Measurements from ENCODE around the gene CIDEC. TPM values are rescaled to one million over a fixed set of nuclear protein-coding genes. Genes with fewer than 3 reads are reported as not detected.

Gene CIDEC
- total and polyA plus RNA-seq, 9 of the 15 experiments (the other 6 are each of a cell fraction or from before 2014, with no cell fraction given): not detected

DNA sequence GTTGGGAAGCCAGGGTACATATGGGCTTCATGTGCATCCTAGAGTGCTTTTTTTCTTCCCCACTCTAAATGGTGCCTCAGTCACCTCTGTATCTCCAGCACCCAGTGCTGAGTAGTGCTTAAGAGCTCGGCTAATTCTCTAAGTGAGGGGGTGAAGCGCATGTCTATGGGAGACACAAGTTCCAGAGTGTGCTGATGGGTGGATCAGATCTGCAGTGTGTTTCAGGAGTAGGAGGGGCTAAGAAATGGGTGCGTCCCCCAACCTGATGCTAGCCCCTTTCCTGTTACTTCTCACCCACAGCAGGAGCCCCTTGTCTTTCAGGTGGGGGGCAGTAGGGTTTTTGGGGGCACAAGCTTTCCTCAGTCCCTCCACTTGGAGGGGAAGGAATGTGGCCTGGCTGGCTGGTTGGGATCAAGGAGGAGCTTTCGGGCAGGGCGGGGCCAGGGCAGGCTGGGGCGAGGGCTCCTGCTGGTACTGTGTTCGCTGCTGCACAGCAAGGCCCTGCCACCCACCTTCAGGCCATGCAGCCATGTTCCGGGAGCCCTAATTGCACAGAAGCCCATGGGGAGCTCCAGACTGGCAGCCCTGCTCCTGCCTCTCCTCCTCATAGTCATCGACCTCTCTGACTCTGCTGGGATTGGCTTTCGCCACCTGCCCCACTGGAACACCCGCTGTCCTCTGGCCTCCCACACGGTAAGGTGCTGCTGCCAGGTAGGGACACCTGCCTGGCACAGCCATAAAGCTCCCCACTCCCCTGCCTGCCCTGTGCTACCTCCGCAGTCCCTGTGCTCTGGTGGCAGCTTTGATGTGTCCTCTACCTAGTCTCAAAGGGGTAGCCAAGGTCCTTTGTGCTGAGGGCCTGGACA is 22.6 kb upstream of the CIDEC start, which contains the start of gene IL17RE:
Gene IL17RE, plus strand, starts transcription at position 477 of the 866 bp plus-strand sequence. Its CDS starts 85 bp downstream, at position 562.
- peak within 1 kb of the TSS; percentile 97 for H2AFZ ChIP-seq (ENCODE audit: low read depth, low read length)
- no peaks in the 10 kb centered on the region for H3K9me1 ChIP-seq (ENCODE audit: control insufficient read depth, insufficient read depth, low read length)
- H3K4me1 ChIP-seq (replicated peaks in 1 of 2; ENCODE audit: control insufficient read depth in 2 of 2, insufficient read depth in 2 of 2, low read length in 2 of 2): peaks cover 36 to 39% of the 10 kb centered on the region in 2 experiments
- 47% methylated on average over 13 of the region's 13 CpGs for WGBS (ENCODE audit: insufficient coverage, low coverage, missing lambda C conversion rate)
- DNase-seq (ENCODE audit: extremely low read depth in 1 of 4, low spot score in 3 of 4) (peak; percentile 63 to 67 (median 64)), FAIRE-seq (peak; percentile 56), ATAC-seq (peak; percentile 68)
- peak within 1 kb of the TSS; percentile 67 for H3K4me2 ChIP-seq (ENCODE audit: insufficient read depth, low read length)
- no TSS peak for BruUV-seq (replicated peaks)
- peak within 1 kb of the TSS; percentile 45 to 86; a peak in 3 of 4 replicates for H3K9ac ChIP-seq (ENCODE audit: insufficient read depth in 1 of 2, low read depth in 2 of 2, low read length in 2 of 2)
- H3K27ac ChIP-seq (ENCODE audit: extremely low read depth, low read depth, low read length): peak within 1 kb of the TSS; percentile 39; the same call in 1 of the 3 replicates
- ChIA-PET POLR2A (interaction anchor here (0.6 to 5.8 kb wide), 7 partner anchors 9 to 49 kb away, joined by 3 to 33 read pairs (median 7); partner anchors contain the start of genes CRELD1 and JAGN1), CTCF (ENCODE audit: low intra/inter-chr PET ratio) (no interaction called here)
- H4K20me1 ChIP-seq (replicated peaks; ENCODE audit: control insufficient read depth, insufficient read depth, low read length): no peaks in the 10 kb centered on the region
- H3K4me3 ChIP-seq: no peak within 1 kb of the TSS
- no peaks in the 10 kb centered on the region for H3K27me3 ChIP-seq (ENCODE audit: control insufficient read depth in 2 of 2, insufficient read depth in 2 of 2, low read length in 2 of 2)
- no peaks in the 10 kb centered on the region for H3K36me3 ChIP-seq (ENCODE audit: control insufficient read depth, insufficient read depth, low read length)
- in situ Hi-C loops (cut with MboI) (no loop called here), intact Hi-C loops (cut with micrococcal nuclease) (no loop called here)
- no peaks in the 10 kb centered on the region for H3K9me3 ChIP-seq (replicated peaks; ENCODE audit: control insufficient read depth, insufficient read depth, low read depth, low read length)
- H3K79me2 ChIP-seq (ENCODE audit: control insufficient read depth, insufficient read depth, low read length): no peaks in the 10 kb centered on the region
- TF ChIP-seq, protein P1, sequence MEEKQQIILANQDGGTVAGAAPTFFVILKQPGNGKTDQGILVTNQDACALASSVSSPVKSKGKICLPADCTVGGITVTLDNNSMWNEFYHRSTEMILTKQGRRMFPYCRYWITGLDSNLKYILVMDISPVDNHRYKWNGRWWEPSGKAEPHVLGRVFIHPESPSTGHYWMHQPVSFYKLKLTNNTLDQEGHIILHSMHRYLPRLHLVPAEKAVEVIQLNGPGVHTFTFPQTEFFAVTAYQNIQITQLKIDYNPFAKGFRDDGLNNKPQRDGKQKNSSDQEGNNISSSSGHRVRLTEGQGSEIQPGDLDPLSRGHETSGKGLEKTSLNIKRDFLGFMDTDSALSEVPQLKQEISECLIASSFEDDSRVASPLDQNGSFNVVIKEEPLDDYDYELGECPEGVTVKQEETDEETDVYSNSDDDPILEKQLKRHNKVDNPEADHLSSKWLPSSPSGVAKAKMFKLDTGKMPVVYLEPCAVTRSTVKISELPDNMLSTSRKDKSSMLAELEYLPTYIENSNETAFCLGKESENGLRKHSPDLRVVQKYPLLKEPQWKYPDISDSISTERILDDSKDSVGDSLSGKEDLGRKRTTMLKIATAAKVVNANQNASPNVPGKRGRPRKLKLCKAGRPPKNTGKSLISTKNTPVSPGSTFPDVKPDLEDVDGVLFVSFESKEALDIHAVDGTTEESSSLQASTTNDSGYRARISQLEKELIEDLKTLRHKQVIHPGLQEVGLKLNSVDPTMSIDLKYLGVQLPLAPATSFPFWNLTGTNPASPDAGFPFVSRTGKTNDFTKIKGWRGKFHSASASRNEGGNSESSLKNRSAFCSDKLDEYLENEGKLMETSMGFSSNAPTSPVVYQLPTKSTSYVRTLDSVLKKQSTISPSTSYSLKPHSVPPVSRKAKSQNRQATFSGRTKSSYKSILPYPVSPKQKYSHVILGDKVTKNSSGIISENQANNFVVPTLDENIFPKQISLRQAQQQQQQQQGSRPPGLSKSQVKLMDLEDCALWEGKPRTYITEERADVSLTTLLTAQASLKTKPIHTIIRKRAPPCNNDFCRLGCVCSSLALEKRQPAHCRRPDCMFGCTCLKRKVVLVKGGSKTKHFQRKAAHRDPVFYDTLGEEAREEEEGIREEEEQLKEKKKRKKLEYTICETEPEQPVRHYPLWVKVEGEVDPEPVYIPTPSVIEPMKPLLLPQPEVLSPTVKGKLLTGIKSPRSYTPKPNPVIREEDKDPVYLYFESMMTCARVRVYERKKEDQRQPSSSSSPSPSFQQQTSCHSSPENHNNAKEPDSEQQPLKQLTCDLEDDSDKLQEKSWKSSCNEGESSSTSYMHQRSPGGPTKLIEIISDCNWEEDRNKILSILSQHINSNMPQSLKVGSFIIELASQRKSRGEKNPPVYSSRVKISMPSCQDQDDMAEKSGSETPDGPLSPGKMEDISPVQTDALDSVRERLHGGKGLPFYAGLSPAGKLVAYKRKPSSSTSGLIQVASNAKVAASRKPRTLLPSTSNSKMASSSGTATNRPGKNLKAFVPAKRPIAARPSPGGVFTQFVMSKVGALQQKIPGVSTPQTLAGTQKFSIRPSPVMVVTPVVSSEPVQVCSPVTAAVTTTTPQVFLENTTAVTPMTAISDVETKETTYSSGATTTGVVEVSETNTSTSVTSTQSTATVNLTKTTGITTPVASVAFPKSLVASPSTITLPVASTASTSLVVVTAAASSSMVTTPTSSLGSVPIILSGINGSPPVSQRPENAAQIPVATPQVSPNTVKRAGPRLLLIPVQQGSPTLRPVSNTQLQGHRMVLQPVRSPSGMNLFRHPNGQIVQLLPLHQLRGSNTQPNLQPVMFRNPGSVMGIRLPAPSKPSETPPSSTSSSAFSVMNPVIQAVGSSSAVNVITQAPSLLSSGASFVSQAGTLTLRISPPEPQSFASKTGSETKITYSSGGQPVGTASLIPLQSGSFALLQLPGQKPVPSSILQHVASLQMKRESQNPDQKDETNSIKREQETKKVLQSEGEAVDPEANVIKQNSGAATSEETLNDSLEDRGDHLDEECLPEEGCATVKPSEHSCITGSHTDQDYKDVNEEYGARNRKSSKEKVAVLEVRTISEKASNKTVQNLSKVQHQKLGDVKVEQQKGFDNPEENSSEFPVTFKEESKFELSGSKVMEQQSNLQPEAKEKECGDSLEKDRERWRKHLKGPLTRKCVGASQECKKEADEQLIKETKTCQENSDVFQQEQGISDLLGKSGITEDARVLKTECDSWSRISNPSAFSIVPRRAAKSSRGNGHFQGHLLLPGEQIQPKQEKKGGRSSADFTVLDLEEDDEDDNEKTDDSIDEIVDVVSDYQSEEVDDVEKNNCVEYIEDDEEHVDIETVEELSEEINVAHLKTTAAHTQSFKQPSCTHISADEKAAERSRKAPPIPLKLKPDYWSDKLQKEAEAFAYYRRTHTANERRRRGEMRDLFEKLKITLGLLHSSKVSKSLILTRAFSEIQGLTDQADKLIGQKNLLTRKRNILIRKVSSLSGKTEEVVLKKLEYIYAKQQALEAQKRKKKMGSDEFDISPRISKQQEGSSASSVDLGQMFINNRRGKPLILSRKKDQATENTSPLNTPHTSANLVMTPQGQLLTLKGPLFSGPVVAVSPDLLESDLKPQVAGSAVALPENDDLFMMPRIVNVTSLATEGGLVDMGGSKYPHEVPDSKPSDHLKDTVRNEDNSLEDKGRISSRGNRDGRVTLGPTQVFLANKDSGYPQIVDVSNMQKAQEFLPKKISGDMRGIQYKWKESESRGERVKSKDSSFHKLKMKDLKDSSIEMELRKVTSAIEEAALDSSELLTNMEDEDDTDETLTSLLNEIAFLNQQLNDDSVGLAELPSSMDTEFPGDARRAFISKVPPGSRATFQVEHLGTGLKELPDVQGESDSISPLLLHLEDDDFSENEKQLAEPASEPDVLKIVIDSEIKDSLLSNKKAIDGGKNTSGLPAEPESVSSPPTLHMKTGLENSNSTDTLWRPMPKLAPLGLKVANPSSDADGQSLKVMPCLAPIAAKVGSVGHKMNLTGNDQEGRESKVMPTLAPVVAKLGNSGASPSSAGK (IDR thresholded peaks at IDR 0.05): peak; percentile 12; the same call in 1 of the 2 replicates
- TF ChIP-seq POLR2G (IDR thresholded peaks at IDR 0.05; ENCODE audit: low read depth, low read length): 0 out of 2 replicates have a peak, but pooled peaks have one; percentile 21
- TF ChIP-seq HNRNPUL1 (IDR thresholded peaks at IDR 0.05; ENCODE audit: low read length): no peak
- no peak for TF ChIP-seq JUN (IDR thresholded peaks at IDR 0.05; ENCODE audit: borderline replicate concordance, low read depth, low read length)
- no peak for TF ChIP-seq JUN (CRISPR knock-in tag; IDR thresholded peaks at IDR 0.05; ENCODE audit: borderline replicate concordance)
- TF ChIP-seq NRF1 (conservative IDR thresholded peaks at IDR 0.05 in 1 of 2, IDR thresholded peaks at IDR 0.05 in 1 of 2): peak; percentile 69 to 75
